ENCODE data around the gene ZNF787. TPM values are rescaled to one million over a fixed set of nuclear protein-coding genes. Genes with fewer than 3 reads are reported as not detected.

Gene ZNF787
- total and polyA plus RNA-seq, 2 of the 13 experiments (the other 11 are each of a cell fraction or from before 2014, with no cell fraction given): 15.1 to 42.8 TPM

DNA sequence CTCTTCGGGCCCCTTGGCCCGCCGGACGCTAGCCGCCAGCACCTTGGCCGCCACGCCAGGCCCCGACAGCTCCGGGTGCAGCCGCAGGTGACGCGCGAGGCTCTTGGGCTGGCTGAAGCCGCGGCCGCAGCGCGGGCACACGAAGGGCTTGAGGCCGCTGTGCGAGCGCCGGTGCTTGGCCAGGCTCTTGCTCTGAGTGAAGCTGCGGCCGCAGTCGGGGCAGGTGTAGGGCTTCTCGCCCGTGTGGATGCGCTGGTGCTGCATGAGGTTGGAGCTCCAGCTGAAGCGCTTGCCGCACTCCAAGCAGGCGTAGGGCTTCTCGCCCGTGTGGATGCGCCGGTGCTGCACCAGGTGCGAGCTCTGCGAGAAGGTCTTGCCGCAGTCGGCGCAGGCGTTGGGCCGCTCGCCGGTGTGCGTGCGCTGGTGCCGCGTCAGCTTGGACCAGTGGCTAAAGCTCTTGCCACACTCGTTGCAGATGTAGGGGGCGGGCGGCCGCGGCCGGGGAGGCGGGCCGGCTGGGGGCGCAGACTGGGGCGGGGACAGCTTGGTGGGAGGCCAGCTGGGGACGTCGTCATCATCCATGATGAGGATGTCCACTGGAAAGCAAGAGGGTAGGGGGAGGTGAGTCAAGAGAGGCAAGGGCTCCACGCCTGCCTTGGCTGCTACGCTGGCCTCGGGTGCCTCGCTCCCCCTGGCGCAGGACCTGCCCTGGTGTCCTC, 32.4 kb downstream of the ZNF787 start:
- H3K4me2 ChIP-seq (ENCODE audit: low read depth, low read length): no peak overlapping the region
- CTCF ChIA-PET (ENCODE audit: low intra/inter-chr PET ratio, low total read pairs): no interaction called here
- in situ Hi-C loops (cut with HindIII; ENCODE audit: extremely low pct_ligation_motif_present, low pct_unique_long_range_greater_than_20kb) (no loop called here), intact Hi-C loops (cut with micrococcal nuclease; ENCODE audit: unreplicated experiment) (no loop called here)
- TF ChIP-seq, protein P1, sequence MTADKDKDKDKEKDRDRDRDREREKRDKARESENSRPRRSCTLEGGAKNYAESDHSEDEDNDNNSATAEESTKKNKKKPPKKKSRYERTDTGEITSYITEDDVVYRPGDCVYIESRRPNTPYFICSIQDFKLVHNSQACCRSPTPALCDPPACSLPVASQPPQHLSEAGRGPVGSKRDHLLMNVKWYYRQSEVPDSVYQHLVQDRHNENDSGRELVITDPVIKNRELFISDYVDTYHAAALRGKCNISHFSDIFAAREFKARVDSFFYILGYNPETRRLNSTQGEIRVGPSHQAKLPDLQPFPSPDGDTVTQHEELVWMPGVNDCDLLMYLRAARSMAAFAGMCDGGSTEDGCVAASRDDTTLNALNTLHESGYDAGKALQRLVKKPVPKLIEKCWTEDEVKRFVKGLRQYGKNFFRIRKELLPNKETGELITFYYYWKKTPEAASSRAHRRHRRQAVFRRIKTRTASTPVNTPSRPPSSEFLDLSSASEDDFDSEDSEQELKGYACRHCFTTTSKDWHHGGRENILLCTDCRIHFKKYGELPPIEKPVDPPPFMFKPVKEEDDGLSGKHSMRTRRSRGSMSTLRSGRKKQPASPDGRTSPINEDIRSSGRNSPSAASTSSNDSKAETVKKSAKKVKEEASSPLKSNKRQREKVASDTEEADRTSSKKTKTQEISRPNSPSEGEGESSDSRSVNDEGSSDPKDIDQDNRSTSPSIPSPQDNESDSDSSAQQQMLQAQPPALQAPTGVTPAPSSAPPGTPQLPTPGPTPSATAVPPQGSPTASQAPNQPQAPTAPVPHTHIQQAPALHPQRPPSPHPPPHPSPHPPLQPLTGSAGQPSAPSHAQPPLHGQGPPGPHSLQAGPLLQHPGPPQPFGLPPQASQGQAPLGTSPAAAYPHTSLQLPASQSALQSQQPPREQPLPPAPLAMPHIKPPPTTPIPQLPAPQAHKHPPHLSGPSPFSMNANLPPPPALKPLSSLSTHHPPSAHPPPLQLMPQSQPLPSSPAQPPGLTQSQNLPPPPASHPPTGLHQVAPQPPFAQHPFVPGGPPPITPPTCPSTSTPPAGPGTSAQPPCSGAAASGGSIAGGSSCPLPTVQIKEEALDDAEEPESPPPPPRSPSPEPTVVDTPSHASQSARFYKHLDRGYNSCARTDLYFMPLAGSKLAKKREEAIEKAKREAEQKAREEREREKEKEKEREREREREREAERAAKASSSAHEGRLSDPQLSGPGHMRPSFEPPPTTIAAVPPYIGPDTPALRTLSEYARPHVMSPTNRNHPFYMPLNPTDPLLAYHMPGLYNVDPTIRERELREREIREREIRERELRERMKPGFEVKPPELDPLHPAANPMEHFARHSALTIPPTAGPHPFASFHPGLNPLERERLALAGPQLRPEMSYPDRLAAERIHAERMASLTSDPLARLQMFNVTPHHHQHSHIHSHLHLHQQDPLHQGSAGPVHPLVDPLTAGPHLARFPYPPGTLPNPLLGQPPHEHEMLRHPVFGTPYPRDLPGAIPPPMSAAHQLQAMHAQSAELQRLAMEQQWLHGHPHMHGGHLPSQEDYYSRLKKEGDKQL (CRISPR knock-in tag; IDR thresholded peaks at IDR 0.05; ENCODE audit: low read depth): no peak
- TF ChIP-seq, protein P2, sequence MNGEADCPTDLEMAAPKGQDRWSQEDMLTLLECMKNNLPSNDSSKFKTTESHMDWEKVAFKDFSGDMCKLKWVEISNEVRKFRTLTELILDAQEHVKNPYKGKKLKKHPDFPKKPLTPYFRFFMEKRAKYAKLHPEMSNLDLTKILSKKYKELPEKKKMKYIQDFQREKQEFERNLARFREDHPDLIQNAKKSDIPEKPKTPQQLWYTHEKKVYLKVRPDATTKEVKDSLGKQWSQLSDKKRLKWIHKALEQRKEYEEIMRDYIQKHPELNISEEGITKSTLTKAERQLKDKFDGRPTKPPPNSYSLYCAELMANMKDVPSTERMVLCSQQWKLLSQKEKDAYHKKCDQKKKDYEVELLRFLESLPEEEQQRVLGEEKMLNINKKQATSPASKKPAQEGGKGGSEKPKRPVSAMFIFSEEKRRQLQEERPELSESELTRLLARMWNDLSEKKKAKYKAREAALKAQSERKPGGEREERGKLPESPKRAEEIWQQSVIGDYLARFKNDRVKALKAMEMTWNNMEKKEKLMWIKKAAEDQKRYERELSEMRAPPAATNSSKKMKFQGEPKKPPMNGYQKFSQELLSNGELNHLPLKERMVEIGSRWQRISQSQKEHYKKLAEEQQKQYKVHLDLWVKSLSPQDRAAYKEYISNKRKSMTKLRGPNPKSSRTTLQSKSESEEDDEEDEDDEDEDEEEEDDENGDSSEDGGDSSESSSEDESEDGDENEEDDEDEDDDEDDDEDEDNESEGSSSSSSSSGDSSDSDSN (CRISPR knock-in tag; IDR thresholded peaks at IDR 0.05): no peak
- TF ChIP-seq ARNT (IDR thresholded peaks at IDR 0.05) (no peak), AGO2 (optimal IDR thresholded peaks at IDR 0.05; ENCODE audit: low read depth, low read length) (peak; percentile 56), ZNF354B (CRISPR knock-in tag; IDR thresholded peaks at IDR 0.05) (no peak)
- peaks cover 19 to 49% of the 10 kb centered on the region in 2 experiments for H3K36me3 ChIP-seq (replicated peaks in 1 of 2; ENCODE audit: control insufficient read depth in 1 of 2, insufficient read depth in 2 of 2, low read length in 2 of 2)
- POLR2A ChIA-PET: no interaction called here
- H3K9me3 ChIP-seq (ENCODE audit: low read length): peaks cover 11% of the 10 kb centered on the region; the same call in 1 of the 2 replicates
- FAIRE-seq: no peak
- DNase-seq (ENCODE audit: low spot score): no peak
- H4K20me1 ChIP-seq (ENCODE audit: insufficient read depth, low read length): peaks cover 43% of the 10 kb centered on the region
- ATAC-seq: no peak
- peaks cover 30% of the 10 kb centered on the region for H3K79me2 ChIP-seq (ENCODE audit: insufficient read depth, low read length)
- no peaks in the 10 kb centered on the region for H3K4me1 ChIP-seq (ENCODE audit: insufficient read depth, low read length)
- no peak overlapping the region for H3K4me3 ChIP-seq (replicated peaks in 1 of 3; ENCODE audit: insufficient read depth in 1 of 3, low read depth in 2 of 3, low read length in 3 of 3)
- WGBS (ENCODE audit: low lambda C conversion rate): 97% methylated on average over 42 of the region's 66 CpGs
- no peaks in the 10 kb centered on the region for H3K27me3 ChIP-seq (ENCODE audit: control insufficient read depth in 1 of 2, insufficient read depth in 2 of 2, low read length in 2 of 2)
- BruUV-seq (replicated peaks): no TSS peak
- H2AFZ ChIP-seq (ENCODE audit: low read length): no peak overlapping the region
- no peak overlapping the region for H3K9ac ChIP-seq (ENCODE audit: insufficient read depth, low read depth, low read length)
- no peak overlapping the region for H3K27ac ChIP-seq (ENCODE audit: extremely low read length, insufficient read depth, low read length)

Measured in HepG2 (cell line).